Neural progenitor cell (in vitro differentiated cells): ENCODE results near the gene SUMF2.
"Not testable (repeated sequence)": the region's sequence is repeated elsewhere in the genome, so short reads cannot be mapped to it uniquely, and the experiment has no call there.

Experiments used
- CTCF ChIP-seq: fragments of 200-600 bp; sonication (generic); IDR thresholded peaks from 2 replicates; pipeline ENCODE4 v1.5.1; 2017; ENCODE audit warnings: antibody characterized with exemption, mild to moderate bottlenecking
- EZH2 ChIP-seq: fragments of 200-600 bp; sonication (generic); IDR thresholded peaks from 2 replicates; pipeline ENCODE4 v1.6.1; 2017; ENCODE audit warnings: antibody characterized with exemption, mild to moderate bottlenecking, moderate library complexity
- EZH2phosphoT487 ChIP-seq: fragments of 200-600 bp; sonication (generic); IDR thresholded peaks from 2 replicates; pipeline ENCODE4 v1.6.1; 2017; ENCODE audit warnings: antibody characterized with exemption

- not testable (repeated sequence) for TF ChIP-seq CTCF, EZH2phosphoT487, EZH2
Measured at GRCh38 chr7:56048763-56049162, 15.3 kb upstream of the SUMF2 start.
